ENCODE data around the gene MAD1L1. TPM values are rescaled to one million over a fixed set of nuclear protein-coding genes. Genes with fewer than 3 reads are reported as not detected.

Gene MAD1L1
- total RNA-seq, 6 experiments from 2014 or later: 15.1 to 37.4 (median 20.5) TPM

GRCh38 chr7:2096692-2097387, 135.9 kb downstream of the MAD1L1 start:
- WGBS (ENCODE audit: insufficient coverage, low coverage, low lambda C conversion rate, missing lambda C conversion rate): 92% methylated on average over 10 of the region's 28 CpGs
- H3K27ac ChIP-seq: no peak overlapping the region
- no peaks in the 10 kb centered on the region for H3K27me3 ChIP-seq
- TF ChIP-seq POLR2A (IDR thresholded peaks at IDR 0.05): no peak
- intact Hi-C loops (cut with DNase I): no loop called here
- no peaks in the 10 kb centered on the region for H3K9me3 ChIP-seq
- H3K36me3 ChIP-seq: no peaks in the 10 kb centered on the region
- ATAC-seq (peak; percentile 31 to 53 (median 44)), DNase-seq (no peak)
- H3K4me1 ChIP-seq: no peaks in the 10 kb centered on the region
- H3K4me3 ChIP-seq: no peak overlapping the region

DNA sequence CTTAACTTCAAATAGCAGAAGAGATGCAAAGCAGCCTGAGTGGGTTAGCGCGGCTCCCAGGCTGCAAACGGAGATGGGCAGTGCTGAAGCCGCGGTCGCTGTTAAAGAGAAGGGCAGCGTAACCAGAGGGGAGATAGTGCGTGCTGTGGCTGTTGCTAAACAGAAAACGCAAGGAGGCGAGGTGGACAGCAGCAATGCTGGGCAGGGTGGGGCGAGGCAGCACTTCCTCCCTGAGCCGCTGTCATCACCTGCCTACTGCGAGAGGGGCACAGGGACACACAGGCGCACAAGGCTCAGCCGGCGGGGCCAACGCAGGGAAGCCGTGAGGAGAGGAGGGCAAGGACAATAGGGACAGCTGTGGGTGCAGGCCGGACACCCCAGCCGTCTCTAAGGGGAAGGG, 137.3 kb downstream of the MAD1L1 start:
- DNase-seq (no peak), ATAC-seq (no peak)
- Histone ChIP-seq H3K9me3 (no peaks in the 10 kb centered on the region), H3K4me3 (no peak overlapping the region), H3K4me1 (no peaks in the 10 kb centered on the region), H3K27ac (no peak overlapping the region), H3K27me3 (no peaks in the 10 kb centered on the region), H3K36me3 (no peaks in the 10 kb centered on the region)
- intact Hi-C loops (cut with DNase I): no loop called here
- 80% methylated on average over 8 of the region's 20 CpGs for WGBS (ENCODE audit: insufficient coverage, low coverage, low lambda C conversion rate, missing lambda C conversion rate)
- TF ChIP-seq, protein P1, sequence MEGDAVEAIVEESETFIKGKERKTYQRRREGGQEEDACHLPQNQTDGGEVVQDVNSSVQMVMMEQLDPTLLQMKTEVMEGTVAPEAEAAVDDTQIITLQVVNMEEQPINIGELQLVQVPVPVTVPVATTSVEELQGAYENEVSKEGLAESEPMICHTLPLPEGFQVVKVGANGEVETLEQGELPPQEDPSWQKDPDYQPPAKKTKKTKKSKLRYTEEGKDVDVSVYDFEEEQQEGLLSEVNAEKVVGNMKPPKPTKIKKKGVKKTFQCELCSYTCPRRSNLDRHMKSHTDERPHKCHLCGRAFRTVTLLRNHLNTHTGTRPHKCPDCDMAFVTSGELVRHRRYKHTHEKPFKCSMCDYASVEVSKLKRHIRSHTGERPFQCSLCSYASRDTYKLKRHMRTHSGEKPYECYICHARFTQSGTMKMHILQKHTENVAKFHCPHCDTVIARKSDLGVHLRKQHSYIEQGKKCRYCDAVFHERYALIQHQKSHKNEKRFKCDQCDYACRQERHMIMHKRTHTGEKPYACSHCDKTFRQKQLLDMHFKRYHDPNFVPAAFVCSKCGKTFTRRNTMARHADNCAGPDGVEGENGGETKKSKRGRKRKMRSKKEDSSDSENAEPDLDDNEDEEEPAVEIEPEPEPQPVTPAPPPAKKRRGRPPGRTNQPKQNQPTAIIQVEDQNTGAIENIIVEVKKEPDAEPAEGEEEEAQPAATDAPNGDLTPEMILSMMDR (IDR thresholded peaks at IDR 0.05): no peak
- TF ChIP-seq POLR2A (IDR thresholded peaks at IDR 0.05): no peak

DNA sequence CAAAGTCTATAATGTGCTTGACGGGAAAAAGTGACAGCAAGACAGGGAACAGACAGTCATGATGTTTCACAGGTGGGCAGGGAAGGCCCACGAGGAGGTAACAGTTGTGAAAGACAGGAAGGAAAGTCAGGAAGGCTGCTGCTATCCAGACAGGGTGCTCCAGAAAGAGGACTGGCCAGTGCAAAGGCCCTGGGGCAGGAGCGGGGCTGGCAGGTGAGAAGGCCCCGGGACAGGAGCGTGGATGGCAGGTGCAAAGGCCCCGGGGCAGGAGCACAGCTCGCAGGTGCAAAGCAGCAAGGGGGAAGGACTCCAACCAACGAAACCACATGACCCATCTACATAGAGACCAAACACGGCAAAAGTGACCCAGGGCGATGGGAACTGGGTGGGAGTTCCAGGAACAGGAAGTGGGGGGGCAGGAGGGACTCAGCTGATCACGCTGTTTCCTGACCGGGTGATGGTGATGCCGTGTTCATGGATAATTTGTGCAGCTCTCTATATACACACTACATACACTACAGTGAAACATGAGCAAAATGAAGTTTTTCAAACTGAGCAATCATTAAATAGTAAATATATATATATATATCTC, 138.2 kb downstream of the MAD1L1 start:
- no peaks in the 10 kb centered on the region for H3K9me3 ChIP-seq
- H3K36me3 ChIP-seq: no peaks in the 10 kb centered on the region
- WGBS (ENCODE audit: insufficient coverage, low coverage, low lambda C conversion rate, missing lambda C conversion rate): 72% methylated on average over 9 of the region's 13 CpGs
- DNase-seq (no peak), ATAC-seq (no peak)
- TF ChIP-seq, protein P1 (IDR thresholded peaks at IDR 0.05): no peak
- no peak for TF ChIP-seq POLR2A (IDR thresholded peaks at IDR 0.05)
- intact Hi-C loops (cut with DNase I): no loop called here
- no peak overlapping the region for H3K4me3 ChIP-seq
- no peaks in the 10 kb centered on the region for H3K4me1 ChIP-seq
- H3K27ac ChIP-seq: no peak overlapping the region
- H3K27me3 ChIP-seq: no peaks in the 10 kb centered on the region

DNA sequence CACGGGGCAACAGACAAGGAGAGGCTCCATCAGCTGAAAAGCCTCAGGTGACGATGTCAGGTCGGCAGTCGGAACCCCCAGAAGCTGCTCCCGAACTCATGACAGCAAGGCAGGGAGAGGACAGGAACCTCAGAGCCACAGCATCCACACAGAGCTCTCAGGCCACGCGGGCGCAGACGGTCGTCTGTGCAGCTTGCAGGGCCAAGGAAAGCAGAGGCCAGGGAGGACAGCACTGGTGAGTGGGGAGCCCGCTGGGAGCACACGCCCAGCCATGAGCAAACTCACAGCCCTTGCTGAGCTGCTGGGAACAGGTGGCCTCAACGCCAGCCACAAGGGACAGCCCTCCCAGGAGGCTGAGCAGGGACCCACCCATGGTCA, 138.9 kb downstream of the MAD1L1 start:
- Histone ChIP-seq H3K4me1 (no peaks in the 10 kb centered on the region), H3K4me3 (no peak overlapping the region), H3K27ac (no peak overlapping the region), H3K36me3 (no peaks in the 10 kb centered on the region), H3K9me3 (no peaks in the 10 kb centered on the region), H3K27me3 (no peaks in the 10 kb centered on the region)
- WGBS (ENCODE audit: insufficient coverage, low coverage, low lambda C conversion rate, missing lambda C conversion rate): 88% methylated on average over 6 of the region's 13 CpGs
- DNase-seq (no peak), ATAC-seq (no peak)
- intact Hi-C loops (cut with DNase I): no loop called here
- TF ChIP-seq POLR2A (IDR thresholded peaks at IDR 0.05): no peak
- TF ChIP-seq, protein P1 (IDR thresholded peaks at IDR 0.05): no peak

- H3K4me1 ChIP-seq: no peaks in the 10 kb centered on the region
- H3K9me3 ChIP-seq: no peaks in the 10 kb centered on the region
- H3K27ac ChIP-seq: no peak overlapping the region
- 95% methylated on average over 12 of the region's 15 CpGs for WGBS (ENCODE audit: insufficient coverage, low coverage, low lambda C conversion rate, missing lambda C conversion rate)
- ATAC-seq: no peak
- intact Hi-C loops (cut with DNase I): no loop called here
- TF ChIP-seq POLR2A (IDR thresholded peaks at IDR 0.05): no peak
- TF ChIP-seq, protein P1 (IDR thresholded peaks at IDR 0.05): no peak
- H3K27me3 ChIP-seq: no peaks in the 10 kb centered on the region
- H3K36me3 ChIP-seq: no peaks in the 10 kb centered on the region
- no peak for DNase-seq
- no peak overlapping the region for H3K4me3 ChIP-seq
Measured at GRCh38 chr7:2093215-2093842, 139.4 kb downstream of the MAD1L1 start.
